Epidermal melanocyte (primary cell): Measurements from ENCODE around the gene SEPTIN3.

Source experiments
- DNase-seq: peaks from one replicate; pipeline ENCODE4 v3.0.0; 2011; ENCODE audit warnings: low spot score; ENCODE audit not compliant: insufficient read length

SEPTIN3 gene, protein sequence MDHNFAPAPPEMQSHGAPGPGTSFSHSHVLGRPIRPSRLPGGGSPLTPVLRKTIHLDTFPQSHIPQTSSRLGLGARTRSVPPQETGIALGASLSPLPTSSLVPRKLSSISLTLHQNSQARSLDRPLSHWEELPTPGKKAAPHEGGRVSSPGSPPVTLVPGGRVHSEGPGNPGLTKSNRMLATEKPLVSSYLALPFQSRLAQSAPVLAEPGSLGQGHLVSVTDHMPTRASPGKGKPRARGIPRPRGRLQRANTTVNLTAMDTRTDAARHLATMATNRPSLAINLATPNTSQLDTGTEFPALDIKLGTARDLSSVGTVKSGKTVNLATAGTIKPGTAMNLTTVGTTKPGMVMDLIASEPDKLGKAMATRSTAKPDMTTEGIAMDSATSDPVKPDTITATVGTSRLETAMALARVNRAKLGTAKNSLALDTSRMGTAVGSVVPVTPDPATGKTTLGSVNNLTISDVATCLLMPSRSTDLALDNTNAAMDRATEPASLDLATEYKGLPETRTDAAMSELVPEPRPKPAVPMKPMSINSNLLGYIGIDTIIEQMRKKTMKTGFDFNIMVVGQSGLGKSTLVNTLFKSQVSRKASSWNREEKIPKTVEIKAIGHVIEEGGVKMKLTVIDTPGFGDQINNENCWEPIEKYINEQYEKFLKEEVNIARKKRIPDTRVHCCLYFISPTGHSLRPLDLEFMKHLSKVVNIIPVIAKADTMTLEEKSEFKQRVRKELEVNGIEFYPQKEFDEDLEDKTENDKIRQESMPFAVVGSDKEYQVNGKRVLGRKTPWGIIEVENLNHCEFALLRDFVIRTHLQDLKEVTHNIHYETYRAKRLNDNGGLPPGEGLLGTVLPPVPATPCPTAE

DNA sequence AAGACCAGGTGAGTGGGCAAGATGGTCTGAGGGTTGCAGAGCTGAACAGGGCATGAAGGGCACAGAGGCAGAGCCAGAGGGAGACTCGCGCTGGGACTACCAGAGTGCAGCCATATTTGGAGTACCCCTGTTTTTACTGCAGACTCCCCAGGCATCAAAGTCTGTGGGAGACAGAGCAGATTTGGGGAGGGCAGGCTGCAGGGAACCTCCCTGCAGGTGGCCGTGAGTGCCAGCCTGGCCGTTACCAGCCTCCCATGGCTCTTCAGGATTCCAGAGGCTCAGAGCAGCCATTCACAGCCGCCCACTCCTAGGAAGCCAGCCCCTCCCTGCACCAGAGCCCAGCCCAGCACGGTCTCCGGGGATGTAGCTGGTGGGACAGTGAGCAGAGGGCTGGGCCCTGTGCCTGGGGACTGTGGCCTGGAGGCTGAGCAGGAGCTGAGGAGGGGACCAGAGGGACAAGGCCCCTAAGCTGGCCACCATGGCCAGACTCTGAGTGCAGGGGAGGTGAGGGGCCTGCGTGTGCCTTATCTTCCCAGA, at the start of gene SEPTIN3:
SEPTIN3 (plus strand) TSS at position 334 of the 537 bp plus-strand sequence. CDS start 2,050 bp downstream, outside the sequence.
- DNase-seq = no peak

DNA sequence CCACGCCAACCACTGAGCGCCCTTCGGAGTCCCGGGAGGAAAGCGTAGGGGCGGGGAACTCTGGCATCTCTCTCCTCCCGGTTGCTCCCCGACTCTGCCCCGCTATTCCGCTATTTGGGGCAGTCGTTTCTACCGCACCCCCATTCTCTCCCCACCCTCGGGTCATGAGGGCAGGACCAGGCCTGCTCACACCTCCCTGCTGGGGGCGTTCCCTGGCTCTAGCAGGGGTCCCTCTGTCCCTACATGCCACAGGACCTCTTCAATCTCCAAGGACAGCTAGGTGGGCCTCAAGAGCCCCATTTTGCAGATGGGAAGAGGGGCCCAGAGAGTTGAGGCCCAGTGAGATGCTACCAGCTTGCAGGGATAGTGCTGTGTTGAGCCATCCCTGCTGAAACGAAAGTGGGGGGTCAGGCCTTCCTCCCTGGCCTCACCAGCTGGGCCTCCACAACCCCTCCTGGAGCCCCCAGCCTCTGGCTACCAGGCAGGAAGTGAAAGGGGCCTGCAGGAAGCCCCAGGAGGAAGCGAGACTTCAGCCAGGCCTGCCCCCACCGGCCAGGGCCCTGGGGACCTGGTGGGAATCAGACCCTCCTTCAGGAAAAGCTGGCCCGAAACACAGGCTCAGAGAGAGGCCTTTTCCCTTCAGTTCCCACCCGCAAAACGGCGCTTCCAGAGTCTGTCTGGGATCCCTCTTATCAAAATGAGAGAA, 48.8 kb upstream of the SEPTIN3 start:
- no peak for DNase-seq

DNA sequence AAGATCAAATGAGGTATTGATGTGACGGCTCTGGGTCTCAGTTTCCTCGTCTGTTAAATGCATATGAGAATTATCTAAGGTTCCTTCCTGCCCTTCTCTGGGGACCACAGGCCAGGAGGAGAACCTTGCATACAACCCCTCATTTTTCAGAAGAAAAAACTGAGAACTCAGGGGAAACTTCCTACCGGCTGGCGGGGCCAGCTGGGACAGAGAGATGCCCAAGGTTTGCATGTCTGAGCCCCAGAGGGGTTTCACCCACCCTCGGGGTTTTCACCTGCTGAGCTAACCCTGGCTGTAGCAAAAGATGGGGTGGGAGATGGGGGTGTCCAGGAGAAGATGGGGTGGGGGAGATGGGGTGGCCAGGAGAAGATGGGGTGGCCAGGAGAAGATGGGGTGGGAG, 46.9 kb upstream of the SEPTIN3 start:
- DNase-seq = no peak

DNA sequence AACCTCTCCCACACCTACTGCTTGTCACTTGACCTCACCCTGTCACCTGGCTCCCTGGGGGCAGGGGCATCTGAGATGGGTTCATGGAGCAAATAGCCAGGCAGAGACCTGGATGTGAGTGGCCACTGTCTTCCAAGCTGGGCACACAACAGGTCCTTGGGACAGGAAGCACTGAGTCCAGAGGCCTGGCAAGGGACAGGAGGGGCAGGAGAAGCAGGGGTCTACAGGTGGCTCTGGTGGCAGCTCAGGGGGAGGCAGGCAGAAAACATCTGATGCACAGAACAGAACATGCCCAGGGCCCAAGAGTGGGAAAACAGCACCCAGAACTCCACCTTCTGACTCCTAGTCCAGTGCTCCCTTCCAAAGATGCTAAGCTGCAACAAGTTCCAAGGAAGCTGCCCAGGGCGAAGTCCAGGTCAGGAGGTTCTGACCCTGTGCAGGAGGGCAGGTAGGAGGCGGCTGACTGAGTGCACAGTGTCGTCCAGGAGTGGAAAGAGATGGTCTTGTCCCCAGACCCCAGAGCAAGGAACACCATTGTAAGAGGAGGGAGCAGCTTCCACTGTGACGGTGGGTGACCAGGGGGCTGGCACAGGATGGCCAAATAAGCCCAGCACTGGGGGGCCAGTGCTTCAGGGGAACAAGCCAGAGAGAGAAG, 46.2 kb upstream of the SEPTIN3 start:
- DNase-seq = no peak

DNA sequence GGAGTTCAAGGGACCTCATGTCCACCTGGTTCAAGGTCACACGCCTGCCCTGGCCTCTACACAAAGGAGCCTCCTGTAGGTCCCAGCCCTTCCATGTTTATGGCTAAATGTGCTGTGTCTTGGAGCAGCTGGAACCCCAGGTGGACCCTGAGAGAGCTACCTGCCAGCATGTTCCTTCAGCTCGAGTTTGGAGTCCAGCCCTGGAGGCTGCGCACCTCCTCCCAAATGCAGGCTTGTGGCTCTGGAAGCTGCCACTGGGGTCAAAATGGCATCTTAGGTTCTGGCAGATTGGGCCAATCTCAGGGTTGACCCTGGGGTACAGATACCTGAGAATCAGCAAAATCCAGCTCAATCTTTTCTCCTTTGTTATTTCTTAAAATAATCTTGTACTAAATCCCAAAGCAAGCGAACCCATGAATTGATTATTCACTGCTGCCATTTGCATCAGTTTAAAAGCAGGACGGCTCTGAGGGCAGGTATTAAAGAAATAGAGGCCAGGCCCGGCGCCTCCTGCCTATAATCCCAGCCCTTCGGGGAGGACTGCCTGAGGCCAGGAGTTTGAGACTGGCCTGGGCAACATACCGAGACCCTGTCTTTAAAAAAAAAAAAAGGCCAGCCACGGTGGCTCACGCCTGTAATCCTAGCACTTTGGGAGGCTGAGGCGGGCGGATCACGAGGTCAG, 45.5 kb upstream of the SEPTIN3 start:
- no peak for DNase-seq

DNA sequence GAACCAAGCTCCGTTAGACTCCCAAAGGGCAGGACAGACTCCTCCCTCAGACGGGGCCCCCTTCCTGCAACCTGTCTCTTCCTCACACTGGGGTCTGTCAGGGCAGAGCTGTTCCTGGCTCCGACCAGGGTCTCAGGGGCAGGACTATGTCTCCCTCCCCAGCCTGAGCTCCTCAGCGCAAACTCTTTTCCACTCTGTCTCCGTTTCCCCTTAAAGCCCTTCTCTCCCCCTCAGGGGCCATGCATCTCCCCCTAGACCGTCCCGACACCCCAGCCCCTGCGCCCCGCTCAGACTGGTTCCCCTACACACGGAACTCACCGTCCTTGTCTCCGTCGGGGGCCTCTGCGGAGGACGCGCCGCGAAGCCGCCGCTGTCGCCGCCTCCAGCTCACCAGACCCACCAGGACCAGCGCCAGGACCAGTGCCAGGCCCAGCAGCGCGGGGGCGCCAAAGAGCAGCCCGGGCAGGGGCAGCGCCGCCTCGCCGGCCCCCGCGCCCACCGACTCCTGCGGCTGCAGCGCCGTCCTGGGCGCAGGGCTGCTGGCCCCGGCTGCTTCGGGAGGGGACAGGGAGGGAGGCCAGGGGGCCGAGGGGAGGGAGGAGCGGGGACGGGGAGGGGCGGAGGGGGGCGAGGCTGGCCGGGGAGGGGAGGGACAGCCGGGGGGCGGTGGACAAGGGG, 43.3 kb upstream of the SEPTIN3 start:
- DNase-seq = no peak

DNA sequence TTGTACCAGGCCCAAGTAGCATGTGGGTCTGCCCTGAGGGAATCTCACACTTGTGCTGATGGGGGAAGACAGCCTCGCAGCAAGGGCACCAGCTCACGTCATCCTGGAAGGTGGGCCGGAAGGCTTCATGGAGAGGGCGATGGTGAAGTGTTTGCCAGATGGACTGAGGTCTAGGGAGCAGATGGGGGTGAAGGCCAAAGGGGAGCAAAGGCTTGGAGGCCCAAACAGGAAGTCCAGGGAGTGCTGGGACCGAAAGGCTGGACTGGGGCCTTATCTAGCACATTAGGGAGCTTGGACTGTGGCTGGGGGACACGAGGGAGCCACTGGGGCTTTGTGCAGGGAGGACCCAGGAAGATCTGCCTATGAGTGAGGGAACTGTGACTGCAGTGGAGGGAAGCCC, 41.4 kb upstream of the SEPTIN3 start:
- no peak for DNase-seq

DNA sequence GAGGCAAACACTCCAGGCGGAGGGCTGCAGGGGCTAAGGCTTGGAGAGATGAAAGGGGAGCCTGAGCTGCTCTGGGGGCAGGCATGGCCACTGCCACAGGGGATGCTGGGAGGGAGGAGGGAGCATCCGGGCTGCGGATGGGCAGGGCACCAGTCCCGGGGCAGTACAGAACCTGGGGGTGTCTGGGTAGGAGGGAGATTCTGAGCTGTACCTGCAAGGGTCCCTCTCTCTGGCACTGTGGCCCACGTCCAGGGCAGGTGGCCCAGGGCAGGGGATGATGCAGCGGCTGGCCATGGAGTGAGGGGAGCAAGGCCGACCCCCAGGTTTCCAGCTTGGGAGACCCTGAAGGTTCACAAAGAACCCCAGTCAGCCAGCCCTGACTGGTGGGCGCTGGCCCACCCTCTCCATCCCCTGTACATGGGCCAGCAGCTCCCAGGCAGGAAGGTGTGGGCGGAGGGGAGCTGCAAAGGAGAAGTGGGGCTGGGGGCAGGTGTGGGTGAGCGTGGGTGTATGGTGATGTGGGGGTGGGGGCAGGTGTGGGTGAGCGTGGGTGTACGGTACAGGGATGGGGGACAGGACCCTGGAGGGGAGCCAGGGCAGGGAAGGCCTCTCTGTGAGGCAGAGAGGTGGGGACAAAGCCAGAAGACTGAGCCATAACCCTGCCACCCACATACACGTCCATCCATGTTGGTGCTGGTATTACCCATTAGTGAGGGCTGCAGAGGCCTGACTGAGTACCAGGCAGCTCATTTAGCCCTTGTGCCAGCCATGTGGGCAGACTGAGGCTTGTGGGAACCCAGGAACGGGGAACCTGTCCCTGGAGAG, 40.4 kb upstream of the SEPTIN3 start:
- DNase-seq = no peak

DNA sequence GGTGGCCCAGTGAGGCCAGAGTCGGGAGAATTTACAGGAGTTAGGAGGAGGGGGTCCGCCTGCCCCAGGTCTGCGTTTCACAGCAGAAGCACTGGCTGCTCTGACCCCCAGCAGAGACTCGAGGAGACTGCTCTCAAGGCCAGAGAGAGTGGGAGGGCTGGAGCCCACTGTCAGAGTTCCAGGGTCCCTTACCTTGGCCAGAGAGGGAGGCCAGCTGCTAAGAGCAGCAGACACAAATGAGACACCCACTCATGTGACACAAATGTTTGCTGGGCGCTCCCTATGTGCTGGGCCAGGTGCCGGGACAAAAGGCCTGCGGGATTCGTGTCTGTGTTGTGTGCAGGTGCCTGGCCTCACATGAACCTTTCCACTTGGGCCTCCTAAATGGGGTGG, 39.8 kb upstream of the SEPTIN3 start:
- DNase-seq = no peak

DNA sequence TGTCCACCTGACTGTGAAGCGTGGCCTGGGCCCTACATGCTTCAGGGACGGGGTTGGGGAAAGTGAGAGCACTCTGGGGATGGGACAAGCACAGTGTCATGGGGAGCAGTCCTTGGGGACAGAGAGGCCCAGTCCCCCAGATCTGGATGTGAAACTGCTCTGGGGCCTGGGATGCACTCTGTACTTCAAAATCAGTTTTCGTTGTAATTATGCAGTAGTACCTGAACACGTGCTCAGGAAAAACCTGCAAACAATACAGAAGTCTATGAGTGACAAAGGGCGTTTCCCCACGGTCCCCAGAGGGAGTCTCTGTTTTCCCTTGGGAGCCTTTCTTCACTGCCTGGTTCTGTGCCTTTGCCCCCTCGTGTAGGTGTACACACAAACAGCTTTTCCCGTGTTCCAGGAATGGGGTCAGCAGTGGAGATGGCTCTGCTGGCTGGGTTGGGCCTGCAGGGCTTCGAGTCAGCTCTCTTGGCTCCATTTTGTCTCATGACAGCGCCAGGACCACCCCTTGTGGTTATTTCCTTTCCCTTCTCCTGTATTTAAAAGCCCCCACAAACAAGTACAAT, 37.5 kb upstream of the SEPTIN3 start:
- no peak for DNase-seq

DNA sequence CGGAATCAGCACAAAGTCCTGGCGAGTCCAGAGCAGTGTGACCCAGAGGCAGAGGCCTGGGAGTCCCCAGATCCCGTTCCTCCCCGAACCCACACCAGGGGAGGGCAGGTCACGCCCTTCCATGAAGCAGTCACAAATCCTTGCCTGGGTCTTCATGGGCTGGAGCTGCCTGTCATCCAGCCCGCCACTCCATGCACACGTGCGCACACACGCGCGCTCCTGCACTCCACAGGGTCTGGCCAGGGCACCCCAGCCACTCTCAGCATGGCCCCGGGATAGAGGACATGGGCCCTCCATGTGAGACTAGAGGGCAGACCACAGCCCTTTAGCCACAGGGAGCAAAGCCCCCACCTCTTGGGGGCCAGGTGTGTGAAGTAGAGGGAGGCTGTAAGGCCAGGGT, 36.9 kb upstream of the SEPTIN3 start:
- no peak for DNase-seq

DNA sequence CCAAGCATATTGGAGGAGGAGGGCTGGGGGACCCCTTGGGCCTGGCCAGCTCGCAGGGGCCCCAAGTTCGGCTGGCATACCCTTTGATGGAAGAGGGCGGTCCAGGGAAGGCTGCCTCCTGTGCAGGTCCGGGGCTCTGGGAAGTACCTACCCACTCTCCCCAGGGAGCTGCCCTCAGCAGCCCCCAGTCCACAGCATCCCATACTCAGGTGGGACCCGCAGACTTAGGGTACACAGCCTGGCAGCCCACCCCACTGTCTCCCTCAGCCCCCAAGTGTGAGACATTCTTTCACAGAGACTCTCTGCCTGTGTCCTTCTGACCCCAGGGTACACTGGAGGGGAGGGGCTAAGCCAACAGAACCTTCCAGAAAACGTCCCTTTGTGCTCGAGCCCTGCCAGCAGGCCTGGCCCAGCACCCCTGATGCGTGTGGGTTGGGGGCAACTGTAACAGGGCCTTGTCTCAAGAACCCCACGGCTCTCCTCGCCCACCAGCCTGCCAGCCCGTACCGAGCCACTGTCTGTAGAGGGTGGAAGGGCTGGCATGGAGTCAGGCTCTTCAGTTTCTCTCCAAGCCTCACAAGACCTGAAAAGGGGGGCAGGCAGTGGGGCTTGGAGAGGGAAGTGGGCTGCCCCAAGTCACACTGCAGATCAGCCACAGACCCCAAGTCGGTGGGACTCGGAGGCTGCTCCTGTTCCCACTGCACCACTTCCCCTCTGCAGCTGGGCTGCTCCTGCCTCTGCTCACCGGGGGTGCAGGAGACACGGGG, 35.6 kb upstream of the SEPTIN3 start:
- no peak for DNase-seq

DNA sequence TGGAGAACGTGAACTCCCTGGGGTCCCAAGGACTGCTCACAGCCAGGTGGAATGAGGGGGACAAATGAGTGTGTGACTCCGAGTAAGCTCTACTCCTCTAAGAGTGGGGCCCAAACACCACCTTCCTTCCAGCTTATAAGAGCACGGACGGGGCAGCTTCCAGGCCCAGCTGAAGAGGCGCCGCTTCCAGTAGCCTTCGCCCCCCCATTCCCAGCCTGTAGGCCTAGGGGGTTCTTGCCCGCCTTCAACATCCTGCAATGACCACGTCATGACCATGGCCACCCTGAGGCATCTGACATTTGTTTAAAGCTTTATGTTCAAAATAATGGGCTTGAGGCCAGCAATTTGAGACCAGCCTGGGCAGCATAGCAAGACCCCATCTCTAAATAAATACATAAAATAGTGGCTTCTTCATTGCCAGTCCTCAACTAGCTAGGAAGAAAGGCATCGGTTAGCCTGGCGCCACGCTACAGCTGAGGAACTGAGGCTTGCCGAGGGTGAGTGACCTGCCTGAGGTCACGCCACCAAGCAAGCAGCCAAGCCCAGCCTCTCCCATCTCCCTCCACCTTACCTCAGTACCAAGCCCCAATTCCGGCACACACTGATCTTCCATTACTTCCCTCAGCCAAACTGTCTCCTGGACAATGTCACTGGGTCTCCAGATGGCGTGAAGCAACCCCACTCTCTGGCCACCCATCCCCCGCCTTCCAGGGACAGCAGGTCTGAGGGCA, 34.8 kb upstream of the SEPTIN3 start:
- DNase-seq = no peak

DNA sequence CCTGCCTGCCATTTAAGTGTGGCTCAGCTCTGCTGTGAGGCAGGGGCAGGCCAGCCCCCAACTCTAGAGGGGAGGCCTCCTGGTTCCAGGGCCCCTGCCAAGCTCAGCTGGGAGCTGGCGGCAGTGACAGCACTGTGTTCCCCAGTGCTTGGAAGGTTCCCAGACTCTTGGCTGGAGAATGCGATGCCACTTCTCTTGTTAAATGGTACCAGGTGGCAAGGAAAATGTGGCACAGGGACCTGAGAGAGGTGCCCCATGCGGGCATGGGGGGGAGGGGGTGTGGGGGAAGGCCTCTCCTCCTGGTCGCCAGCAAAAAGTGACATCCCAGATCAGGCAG, 34.3 kb upstream of the SEPTIN3 start:
- DNase-seq = no peak

DNA sequence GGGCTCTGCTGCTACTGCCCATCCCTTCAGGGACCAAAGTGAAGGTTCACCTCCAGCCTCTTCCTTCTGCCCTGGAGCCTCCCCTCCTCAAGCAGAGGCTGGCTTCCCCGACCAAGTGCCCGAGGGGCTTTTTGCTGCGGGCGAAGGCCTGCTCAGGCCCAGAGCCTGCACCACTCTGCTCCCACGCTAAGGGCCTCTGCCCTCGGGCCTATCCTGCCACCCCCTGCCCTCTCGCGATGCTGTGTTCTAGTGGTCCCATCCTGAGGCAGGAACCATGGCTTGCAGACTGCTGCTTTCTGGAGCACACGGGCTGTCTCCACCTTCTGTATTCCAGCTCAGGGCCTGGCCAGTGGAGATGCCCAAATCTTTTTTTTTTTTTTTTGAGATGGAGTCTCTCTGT, 33.7 kb upstream of the SEPTIN3 start:
- no peak for DNase-seq

DNA sequence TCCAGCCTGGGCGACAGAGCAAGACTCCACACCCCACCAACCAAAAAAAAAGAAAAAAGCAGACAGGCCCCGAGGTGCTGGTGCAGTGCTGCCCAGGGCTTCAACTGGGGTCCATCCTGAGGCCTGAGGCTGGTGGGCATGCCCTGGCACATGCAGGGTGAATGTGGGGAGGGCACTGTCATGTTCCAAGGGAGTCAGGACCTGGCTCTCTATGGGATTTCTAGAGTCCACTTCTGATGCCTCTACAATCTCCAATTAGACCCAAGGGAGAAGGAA, 32.4 kb upstream of the SEPTIN3 start:
- no peak for DNase-seq

DNA sequence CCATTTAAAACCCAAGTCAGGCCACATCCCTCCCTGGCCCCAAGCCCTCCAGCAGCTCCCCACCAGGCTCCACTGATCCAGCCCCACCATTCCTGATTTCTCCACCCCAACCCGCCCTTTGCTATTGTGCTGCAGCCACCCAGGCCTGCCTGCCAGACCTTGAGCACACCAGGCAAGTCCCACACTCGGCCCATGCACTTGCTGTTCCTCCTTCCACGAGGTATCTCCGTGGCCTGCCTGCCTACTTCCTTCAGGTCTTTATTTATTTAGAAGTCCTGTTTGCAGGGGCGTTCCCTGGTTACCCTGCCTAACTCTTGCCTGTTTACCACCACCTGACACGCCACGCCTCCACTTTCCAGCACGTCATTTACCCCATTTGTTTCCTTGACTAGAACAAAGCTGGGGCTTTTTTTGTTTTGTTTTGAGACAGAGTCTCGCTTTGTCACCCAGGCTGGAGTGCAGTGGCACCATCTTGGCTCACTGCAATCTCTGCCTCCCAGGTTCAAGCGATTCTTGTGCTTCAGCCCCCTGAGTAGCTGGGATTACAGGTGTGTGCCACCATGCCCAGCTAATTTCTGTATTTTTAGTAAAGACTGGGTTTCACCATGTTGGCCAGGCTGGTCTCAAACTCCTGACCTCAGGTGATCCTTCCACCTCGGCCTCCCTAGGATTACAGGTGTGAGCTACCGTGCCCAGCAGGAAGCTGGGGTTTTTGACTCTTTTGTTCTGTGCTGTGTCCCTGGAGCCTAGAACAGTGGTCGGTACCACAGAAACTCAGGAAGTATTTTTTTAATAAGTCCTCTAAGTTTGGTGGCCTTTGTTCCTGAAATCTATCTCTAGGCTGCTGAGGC, 29.0 kb upstream of the SEPTIN3 start:
- no peak for DNase-seq
